IPS-20b (cell line): ENCODE results near the gene LTB4R.

Experiments used
- H3K27ac ChIP-seq: one replicate; pipeline ENCODE4 v1.5.1; 2013; ENCODE audit warnings: low read length
- H3K27me3 ChIP-seq: 2 replicates; pipeline ENCODE4 v1.6.1; 2013; ENCODE audit warnings: mild to moderate bottlenecking, low read length, inconsistent platforms; ENCODE audit not compliant: insufficient read depth
- H3K36me3 ChIP-seq: 2 replicates; pipeline ENCODE4 v1.6.1; 2013; ENCODE audit warnings: low read depth, mild to moderate bottlenecking, inconsistent platforms, low read length, moderate library complexity; ENCODE audit not compliant: insufficient read depth
- H3K4me1 ChIP-seq: 2 replicates; pipeline ENCODE4 v1.6.1; 2013; ENCODE audit warnings: mild to moderate bottlenecking, control low read depth, inconsistent platforms, low read length, moderate library complexity; ENCODE audit not compliant: insufficient read depth
- H3K4me3 ChIP-seq: 2 replicates; pipeline ENCODE4 v1.5.1; 2013; ENCODE audit warnings: mild to moderate bottlenecking, low read length, inconsistent platforms
- H3K9ac ChIP-seq: 2 replicates; pipeline ENCODE4 v1.6.1; 2013; ENCODE audit warnings: low read depth, mild to moderate bottlenecking, inconsistent platforms, low read length, moderate library complexity
- H3K9me3 ChIP-seq: 2 replicates; pipeline ENCODE4 v1.6.1; 2013; ENCODE audit warnings: mild to moderate bottlenecking, low read depth, low read length, inconsistent platforms; ENCODE audit not compliant: insufficient read depth

Gene LTB4R

GRCh38 chr14:24310646-24311604 is at the start of gene LTB4R:
LTB4R (plus strand) TSS chr14:24311502; CDS start chr14:24315652, 4,150 bp downstream.
- Histone ChIP-seq H3K36me3 (peaks cover 35% of the 10 kb centered on the region), H3K9me3 (no peaks in the 10 kb centered on the region), H3K27ac (no peak within 1 kb of the TSS), H3K4me1 (no peaks in the 10 kb centered on the region), H3K4me3 (no peak within 1 kb of the TSS), H3K27me3 (no peaks in the 10 kb centered on the region; the same call in 1 of the 2 replicates), H3K9ac (no peak within 1 kb of the TSS)

GRCh38 chr14:24261969-24262327 is 49.4 kb upstream of the LTB4R start:
- Histone ChIP-seq H3K36me3 (no peaks in the 10 kb centered on the region), H3K4me3 (no peak overlapping the region), H3K27me3 (no peaks in the 10 kb centered on the region), H3K27ac (no peak overlapping the region), H3K9ac (no peak overlapping the region), H3K4me1 (peaks cover 4% of the 10 kb centered on the region; the same call in 1 of the 2 replicates), H3K9me3 (no peaks in the 10 kb centered on the region)

GRCh38 chr14:24262821-24263733 is 48.2 kb upstream of the LTB4R start, which contains the start of gene TGM1:
TGM1 (minus strand) TSS chr14:24263177; CDS start chr14:24262352, 825 bp downstream.
- Histone ChIP-seq H3K9ac (peak within 1 kb of the TSS; percentile 6; the same call in 1 of the 2 replicates), H3K36me3 (no peaks in the 10 kb centered on the region), H3K4me3 (no peak within 1 kb of the TSS), H3K27me3 (no peaks in the 10 kb centered on the region), H3K9me3 (no peaks in the 10 kb centered on the region), H3K4me1 (peaks cover 4% of the 10 kb centered on the region; the same call in 1 of the 2 replicates), H3K27ac (no peak within 1 kb of the TSS)

GRCh38 chr14:24263848-24264247 is 47.5 kb upstream of the LTB4R start:
- Histone ChIP-seq H3K9me3 (no peaks in the 10 kb centered on the region), H3K27ac (no peak overlapping the region), H3K27me3 (no peaks in the 10 kb centered on the region), H3K4me1 (peaks cover 4% of the 10 kb centered on the region; the same call in 1 of the 2 replicates), H3K9ac (no peak overlapping the region; the same call in 1 of the 2 replicates), H3K36me3 (no peaks in the 10 kb centered on the region), H3K4me3 (no peak overlapping the region)

- Histone ChIP-seq H3K36me3 (no peaks in the 10 kb centered on the region), H3K4me1 (peaks cover 4% of the 10 kb centered on the region; the same call in 1 of the 2 replicates), H3K27me3 (no peaks in the 10 kb centered on the region), H3K9me3 (no peaks in the 10 kb centered on the region), H3K4me3 (no peak overlapping the region), H3K27ac (no peak overlapping the region), H3K9ac (no peak overlapping the region)
Observed at GRCh38 chr14:24264298-24264697, 47.0 kb upstream of the LTB4R start.

GRCh38 chr14:24266344-24267244 is 44.7 kb upstream of the LTB4R start:
- Histone ChIP-seq H3K9ac (no peak overlapping the region), H3K4me1 (peaks cover 4% of the 10 kb centered on the region; the same call in 1 of the 2 replicates), H3K27me3 (no peaks in the 10 kb centered on the region), H3K9me3 (no peaks in the 10 kb centered on the region), H3K36me3 (no peaks in the 10 kb centered on the region), H3K4me3 (no peak overlapping the region), H3K27ac (no peak overlapping the region)

- Histone ChIP-seq H3K36me3 (no peaks in the 10 kb centered on the region), H3K9me3 (no peaks in the 10 kb centered on the region), H3K27me3 (no peaks in the 10 kb centered on the region), H3K4me1 (peaks cover 4% of the 10 kb centered on the region; the same call in 1 of the 2 replicates), H3K9ac (no peak overlapping the region), H3K4me3 (no peak overlapping the region), H3K27ac (no peak overlapping the region)
Observed at GRCh38 chr14:24267516-24267915, 43.8 kb upstream of the LTB4R start.

- Histone ChIP-seq H3K9me3 (no peaks in the 10 kb centered on the region), H3K27ac (no peak overlapping the region), H3K4me1 (peaks cover 4% of the 10 kb centered on the region; the same call in 1 of the 2 replicates), H3K36me3 (no peaks in the 10 kb centered on the region), H3K9ac (no peak overlapping the region), H3K27me3 (no peaks in the 10 kb centered on the region), H3K4me3 (no peak overlapping the region)
Observed at GRCh38 chr14:24268225-24268624, 43.1 kb upstream of the LTB4R start.

- H3K4me3 ChIP-seq, result no peak overlapping the region
- H3K9ac ChIP-seq, result no peak overlapping the region
- H3K4me1 ChIP-seq, result no peaks in the 10 kb centered on the region; the same call in 1 of the 2 replicates
- no peaks in the 10 kb centered on the region for H3K36me3 ChIP-seq
- H3K27me3 ChIP-seq, result no peaks in the 10 kb centered on the region
- H3K27ac ChIP-seq, result no peak overlapping the region
- H3K9me3 ChIP-seq, result no peaks in the 10 kb centered on the region
Observed at GRCh38 chr14:24269368-24269767, 41.9 kb upstream of the LTB4R start.

- H3K4me3 ChIP-seq, result no peak overlapping the region
- no peaks in the 10 kb centered on the region for H3K27me3 ChIP-seq
- no peaks in the 10 kb centered on the region for H3K36me3 ChIP-seq
- H3K27ac ChIP-seq, result no peak overlapping the region
- no peaks in the 10 kb centered on the region; the same call in 1 of the 2 replicates for H3K4me1 ChIP-seq
- H3K9me3 ChIP-seq, result no peaks in the 10 kb centered on the region
- H3K9ac ChIP-seq, result no peak overlapping the region
Observed at GRCh38 chr14:24269910-24270536, 41.3 kb upstream of the LTB4R start.
